SU-DHL-6 (cell line): ENCODE results near the gene IL4R.

Experiments
- H2AFZ ChIP-seq: fragments of 200-600 bp; sonication (generic); 2 replicates; pipeline ENCODE4 v1.6.1; 2014; ENCODE audit warnings: low read depth, mild to moderate bottlenecking, moderate library complexity, mixed read lengths, antibody characterized with exemption, low read length; ENCODE audit not compliant: severe bottlenecking
- H3F3A ChIP-seq: fragments of 200-600 bp; shearing (Covaris generic); 2 replicates; pipeline ENCODE4 v1.6.0; 2016; ENCODE audit warnings: antibody characterized with exemption, mild to moderate bottlenecking; ENCODE audit not compliant: insufficient read depth
- H3K27ac ChIP-seq: fragments of 200-600 bp; sonication (generic); 2 replicates; pipeline ENCODE4 v1.5.1; 2016; ENCODE audit warnings: low read depth, mild to moderate bottlenecking, low read length, moderate library complexity, mixed read lengths
- H3K27me3 ChIP-seq: fragments of 200-600 bp; sonication (generic), shearing (Covaris generic); 2 replicates; pipeline ENCODE4 v1.6.0; 2014; ENCODE audit warnings: mild to moderate bottlenecking, low read length
- H3K36me3 ChIP-seq: fragments of 200-600 bp; sonication (generic); 2 replicates; pipeline ENCODE4 v1.6.1; 2014; ENCODE audit warnings: mild to moderate bottlenecking, low read length, mixed read lengths
- H3K4me2 ChIP-seq: fragments of 300-600, 200-600 bp; shearing (Covaris generic), sonication (generic); 2 replicates; pipeline ENCODE4 v1.6.0; 2014; ENCODE audit warnings: low read length, low read depth, mild to moderate bottlenecking; ENCODE audit not compliant: poor library complexity, severe bottlenecking
- H3K4me3 ChIP-seq: fragments of 200-600 bp; sonication (generic); 2 replicates; pipeline ENCODE4 v1.5.1; 2014; ENCODE audit warnings: antibody characterized with exemption, low read length, mild to moderate bottlenecking, mixed read lengths; ENCODE audit not compliant: insufficient read depth, poor library complexity, severe bottlenecking
- H3K79me2 ChIP-seq: fragments of 200-600 bp; sonication (generic); 2 replicates; pipeline ENCODE4 v1.6.1; 2014; ENCODE audit warnings: mild to moderate bottlenecking, low read length, moderate library complexity; ENCODE audit not compliant: insufficient read depth
- H3K9ac ChIP-seq: fragments of 200-600 bp; sonication (generic); 2 replicates; pipeline ENCODE4 v1.7.0; 2014; ENCODE audit warnings: mild to moderate bottlenecking, low read length
- H3K9me2 ChIP-seq: fragments of 200-600 bp; sonication (generic); replicated peaks from 2 replicates; pipeline ENCODE4 v1.6.1; 2014; ENCODE audit warnings: low read length; ENCODE audit not compliant: insufficient read depth
- H3K9me3 ChIP-seq: fragments of 200-600 bp; sonication (generic); 2 replicates; pipeline ENCODE4 v1.6.1; 2014; ENCODE audit warnings: low read length, mixed read lengths; ENCODE audit not compliant: insufficient read depth
- H4K20me1 ChIP-seq: fragments of 200-600 bp; sonication (generic); 2 replicates; pipeline ENCODE4 v1.6.1; 2014; ENCODE audit warnings: low read depth, mild to moderate bottlenecking, antibody characterized with exemption, low read length, moderate library complexity, mixed read lengths
- EZH2phosphoT487 ChIP-seq: fragments of 200-600 bp; sonication (generic), shearing (Covaris generic); conservative IDR thresholded peaks from 2 replicates; pipeline ENCODE4 v1.6.1; 2018; ENCODE audit warnings: mild to moderate bottlenecking, antibody characterized with exemption, low read length, moderate library complexity, mixed read lengths
- TF ChIP-seq, protein P1 (sequence below): fragments of 200-600 bp; sonication (generic); IDR thresholded peaks from one replicate; pipeline ENCODE4 v1.5.1; 2017; ENCODE audit warnings: antibody characterized with exemption, mild to moderate bottlenecking, low read length, moderate library complexity; ENCODE audit not compliant: insufficient read depth, poor library complexity, severe bottlenecking

The IL4R gene

GRCh38 chr16:27340654-27341053 is 26.9 kb downstream of the IL4R start:
- Histone ChIP-seq H3F3A (no peaks in the 10 kb centered on the region), H3K4me3 (no peak overlapping the region), H4K20me1 (peaks cover 5% of the 10 kb centered on the region; the same call in 1 of the 2 replicates), H3K9ac (no peak overlapping the region), H3K4me2 (no peak overlapping the region), H3K9me2 (no peaks in the 10 kb centered on the region), H3K9me3 (no peaks in the 10 kb centered on the region), H3K36me3 (peaks cover 21% of the 10 kb centered on the region; the same call in 1 of the 2 replicates), H3K27me3 (no peaks in the 10 kb centered on the region), H3K79me2 (peaks cover 49% of the 10 kb centered on the region), H2AFZ (no peak overlapping the region), H3K27ac (no peak overlapping the region)
- TF ChIP-seq, protein P1, sequence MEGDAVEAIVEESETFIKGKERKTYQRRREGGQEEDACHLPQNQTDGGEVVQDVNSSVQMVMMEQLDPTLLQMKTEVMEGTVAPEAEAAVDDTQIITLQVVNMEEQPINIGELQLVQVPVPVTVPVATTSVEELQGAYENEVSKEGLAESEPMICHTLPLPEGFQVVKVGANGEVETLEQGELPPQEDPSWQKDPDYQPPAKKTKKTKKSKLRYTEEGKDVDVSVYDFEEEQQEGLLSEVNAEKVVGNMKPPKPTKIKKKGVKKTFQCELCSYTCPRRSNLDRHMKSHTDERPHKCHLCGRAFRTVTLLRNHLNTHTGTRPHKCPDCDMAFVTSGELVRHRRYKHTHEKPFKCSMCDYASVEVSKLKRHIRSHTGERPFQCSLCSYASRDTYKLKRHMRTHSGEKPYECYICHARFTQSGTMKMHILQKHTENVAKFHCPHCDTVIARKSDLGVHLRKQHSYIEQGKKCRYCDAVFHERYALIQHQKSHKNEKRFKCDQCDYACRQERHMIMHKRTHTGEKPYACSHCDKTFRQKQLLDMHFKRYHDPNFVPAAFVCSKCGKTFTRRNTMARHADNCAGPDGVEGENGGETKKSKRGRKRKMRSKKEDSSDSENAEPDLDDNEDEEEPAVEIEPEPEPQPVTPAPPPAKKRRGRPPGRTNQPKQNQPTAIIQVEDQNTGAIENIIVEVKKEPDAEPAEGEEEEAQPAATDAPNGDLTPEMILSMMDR, result no peak
- TF ChIP-seq EZH2phosphoT487, result no peak

- Histone ChIP-seq H3K9me2 (no peaks in the 10 kb centered on the region), H3K27ac (no peak overlapping the region), H3K4me3 (no peak overlapping the region), H3K9ac (no peak overlapping the region), H3K27me3 (no peaks in the 10 kb centered on the region), H2AFZ (no peak overlapping the region), H3K4me2 (no peak overlapping the region), H3F3A (no peaks in the 10 kb centered on the region), H3K79me2 (peaks cover 40% of the 10 kb centered on the region), H3K36me3 (peaks cover 16% of the 10 kb centered on the region; the same call in 1 of the 2 replicates), H3K9me3 (no peaks in the 10 kb centered on the region), H4K20me1 (no peaks in the 10 kb centered on the region; the same call in 1 of the 2 replicates)
- TF ChIP-seq EZH2phosphoT487, result no peak
- TF ChIP-seq, protein P1, result no peak
Measured at GRCh38 chr16:27341549-27341948, 27.8 kb downstream of the IL4R start.

DNA sequence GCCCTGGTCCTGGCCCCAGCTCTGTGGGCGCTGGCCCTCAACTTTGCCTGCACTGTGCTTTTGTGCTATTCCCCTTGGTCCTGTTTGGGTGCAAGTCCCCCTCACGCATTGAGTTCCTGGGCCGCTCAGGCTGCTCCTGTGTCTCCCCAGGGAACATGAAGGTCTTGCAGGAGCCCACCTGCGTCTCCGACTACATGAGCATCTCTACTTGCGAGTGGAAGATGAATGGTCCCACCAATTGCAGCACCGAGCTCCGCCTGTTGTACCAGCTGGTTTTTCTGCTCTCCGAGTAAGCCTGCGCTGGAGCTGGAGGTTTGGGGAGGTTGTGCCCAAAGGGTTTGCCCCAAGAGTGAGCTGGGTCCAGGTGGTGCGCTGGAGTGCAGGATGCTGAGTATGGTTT is 28.2 kb downstream of the IL4R start:
- H3K9me2 ChIP-seq, result no peaks in the 10 kb centered on the region
- no peaks in the 10 kb centered on the region for H3K27me3 ChIP-seq
- no peaks in the 10 kb centered on the region for H3F3A ChIP-seq
- peaks cover 38% of the 10 kb centered on the region for H3K79me2 ChIP-seq
- H4K20me1 ChIP-seq, result no peaks in the 10 kb centered on the region; the same call in 1 of the 2 replicates
- TF ChIP-seq, protein P1, result no peak
- no peak for TF ChIP-seq EZH2phosphoT487
- no peak overlapping the region for H3K4me2 ChIP-seq
- no peak overlapping the region for H3K9ac ChIP-seq
- H2AFZ ChIP-seq, result no peak overlapping the region
- H3K9me3 ChIP-seq, result no peaks in the 10 kb centered on the region
- H3K36me3 ChIP-seq, result peaks cover 16% of the 10 kb centered on the region; the same call in 1 of the 2 replicates
- H3K27ac ChIP-seq, result no peak overlapping the region
- H3K4me3 ChIP-seq, result no peak overlapping the region
